Measurements from ENCODE around the gene SLC25A6.

The SLC25A6 gene

GRCh38 chrX:1394731-1395501 is 3.0 kb upstream of the SLC25A6 start:
- no peak for DNase-seq
- in situ Hi-C loops (cut with HindIII; ENCODE audit: low pct_ligation_motif_present, low sequenced_read_pairs) = no loop called here
- peaks cover 12% of the 10 kb centered on the region for H3K36me3 ChIP-seq (replicated peaks)
- no peaks in the 10 kb centered on the region for H3K27me3 ChIP-seq (replicated peaks)
- TF ChIP-seq CTCF (IDR thresholded peaks at IDR 0.05; ENCODE audit: low read depth, low read length, missing control alignments) = no peak
- H3K4me3 ChIP-seq (ENCODE audit: low read depth, low read length) = peak overlapping the region; percentile 17
- no peak overlapping the region for H3K27ac ChIP-seq

GRCh38 chrX:1393871-1394615 is 2.1 kb upstream of the SLC25A6 start:
- Histone ChIP-seq H3K27ac (no peak overlapping the region), H3K4me3 (ENCODE audit: low read depth, low read length) (peak overlapping the region; percentile 17)

GRCh38 chrX:1392376-1393068 is 609 bp upstream of the SLC25A6 start:
- Histone ChIP-seq H3K27ac (peak overlapping the region; percentile 95), H3K36me3 (replicated peaks) (peaks cover 33% of the 10 kb centered on the region), H3K27me3 (replicated peaks) (no peaks in the 10 kb centered on the region), H3K4me3 (ENCODE audit: low read depth, low read length) (peak overlapping the region; percentile 71)
- DNase-seq = peak; percentile 40
- no peak for TF ChIP-seq CTCF (IDR thresholded peaks at IDR 0.05; ENCODE audit: low read depth, low read length, missing control alignments)
- in situ Hi-C loops (cut with HindIII; ENCODE audit: low pct_ligation_motif_present, low sequenced_read_pairs) = no loop called here

More at GRCh38 chrX:1393871-1394615, 2.1 kb upstream of the SLC25A6 start:
- Histone ChIP-seq H3K36me3 (replicated peaks) (peaks cover 21% of the 10 kb centered on the region), H3K27me3 (replicated peaks) (no peaks in the 10 kb centered on the region)
- DNase-seq = no peak
- no peak for TF ChIP-seq CTCF (IDR thresholded peaks at IDR 0.05; ENCODE audit: low read depth, low read length, missing control alignments)
- in situ Hi-C loops (cut with HindIII; ENCODE audit: low pct_ligation_motif_present, low sequenced_read_pairs) = no loop called here

- no peaks in the 10 kb centered on the region for H3K27me3 ChIP-seq (replicated peaks)
- in situ Hi-C loops (cut with HindIII; ENCODE audit: low pct_ligation_motif_present, low sequenced_read_pairs) = no loop called here
- H3K36me3 ChIP-seq (replicated peaks) = peaks cover 45% of the 10 kb centered on the region
- DNase-seq = no peak
- H3K4me3 ChIP-seq (ENCODE audit: low read depth, low read length) = peak overlapping the region; percentile 100
- no peak for TF ChIP-seq CTCF (IDR thresholded peaks at IDR 0.05; ENCODE audit: low read depth, low read length, missing control alignments)
- peak overlapping the region; percentile 95 for H3K27ac ChIP-seq
Measured at GRCh38 chrX:1391370-1391706, 575 bp downstream of the SLC25A6 start.

- Histone ChIP-seq H3K27me3 (replicated peaks) (no peaks in the 10 kb centered on the region), H3K4me3 (ENCODE audit: low read depth, low read length) (peak overlapping the region; percentile 100), H3K27ac (no peak overlapping the region), H3K36me3 (replicated peaks) (peaks cover 50% of the 10 kb centered on the region)
- in situ Hi-C loops (cut with HindIII; ENCODE audit: low pct_ligation_motif_present, low sequenced_read_pairs) = no loop called here
- DNase-seq = no peak
- no peak for TF ChIP-seq CTCF (IDR thresholded peaks at IDR 0.05; ENCODE audit: low read depth, low read length, missing control alignments)
Measured at GRCh38 chrX:1390621-1391369, 1.1 kb downstream of the SLC25A6 start.
